MM.1S (cell line): ENCODE measurements around the gene DDR1.

ENCODE experiments used
- EZH2 ChIP-seq: fragments of 300-600 bp; sonication (generic); optimal IDR thresholded peaks from 2 replicates; pipeline ENCODE3; 2017; ENCODE audit warnings: low read depth, mild to moderate bottlenecking, antibody characterized with exemption, low read length, mixed read lengths
- EZH2phosphoT487 ChIP-seq: fragments of 300-600 bp; sonication (generic); IDR thresholded peaks from 2 replicates; pipeline ENCODE4 v1.6.1; 2018; ENCODE audit warnings: antibody characterized with exemption, low read length
- TF ChIP-seq, protein P1 (sequence below): fragments of 300-600 bp; sonication (generic); IDR thresholded peaks from 2 replicates; pipeline ENCODE4 v1.5.1; 2016; ENCODE audit warnings: antibody characterized with exemption, low read length, mixed read lengths

DNA sequence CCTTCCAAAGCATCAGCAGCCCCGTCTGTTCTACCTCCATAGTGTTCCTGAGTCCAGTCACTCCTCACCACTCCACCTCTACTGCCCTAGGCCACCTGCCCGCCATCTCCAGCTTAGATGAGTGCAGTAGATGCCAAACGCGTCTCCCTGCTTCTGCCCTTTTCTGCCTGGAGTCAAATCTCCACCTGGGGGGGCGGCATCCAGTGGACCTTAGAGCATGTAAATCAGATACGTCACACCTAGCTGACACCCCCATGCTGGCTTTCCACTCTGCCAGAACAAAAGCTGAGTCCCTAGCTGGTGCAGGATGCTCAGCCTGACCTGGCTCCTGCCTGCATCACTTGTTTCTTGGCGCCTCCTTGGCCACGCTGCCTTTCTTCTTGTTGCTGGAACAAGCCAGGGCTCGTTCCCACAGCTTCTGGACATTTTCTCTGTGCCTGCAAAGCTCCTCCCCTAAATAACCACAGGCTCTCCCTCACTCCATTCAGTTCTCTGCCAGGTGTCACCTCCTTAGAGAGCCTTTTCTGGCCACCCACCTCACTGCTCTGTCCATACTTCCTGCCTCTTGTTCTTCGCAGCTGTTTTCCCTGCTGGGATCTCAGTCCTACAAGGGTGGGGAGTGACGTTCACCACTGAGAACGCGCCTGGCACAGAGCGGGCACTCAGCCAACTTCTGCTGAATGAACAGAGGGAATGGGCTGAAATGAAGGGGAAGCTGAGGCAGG, 5.8 kb downstream of the DDR1 start:
- TF ChIP-seq, protein P1, sequence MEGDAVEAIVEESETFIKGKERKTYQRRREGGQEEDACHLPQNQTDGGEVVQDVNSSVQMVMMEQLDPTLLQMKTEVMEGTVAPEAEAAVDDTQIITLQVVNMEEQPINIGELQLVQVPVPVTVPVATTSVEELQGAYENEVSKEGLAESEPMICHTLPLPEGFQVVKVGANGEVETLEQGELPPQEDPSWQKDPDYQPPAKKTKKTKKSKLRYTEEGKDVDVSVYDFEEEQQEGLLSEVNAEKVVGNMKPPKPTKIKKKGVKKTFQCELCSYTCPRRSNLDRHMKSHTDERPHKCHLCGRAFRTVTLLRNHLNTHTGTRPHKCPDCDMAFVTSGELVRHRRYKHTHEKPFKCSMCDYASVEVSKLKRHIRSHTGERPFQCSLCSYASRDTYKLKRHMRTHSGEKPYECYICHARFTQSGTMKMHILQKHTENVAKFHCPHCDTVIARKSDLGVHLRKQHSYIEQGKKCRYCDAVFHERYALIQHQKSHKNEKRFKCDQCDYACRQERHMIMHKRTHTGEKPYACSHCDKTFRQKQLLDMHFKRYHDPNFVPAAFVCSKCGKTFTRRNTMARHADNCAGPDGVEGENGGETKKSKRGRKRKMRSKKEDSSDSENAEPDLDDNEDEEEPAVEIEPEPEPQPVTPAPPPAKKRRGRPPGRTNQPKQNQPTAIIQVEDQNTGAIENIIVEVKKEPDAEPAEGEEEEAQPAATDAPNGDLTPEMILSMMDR: no peak
- TF ChIP-seq EZH2: no peak
- no peak for TF ChIP-seq EZH2phosphoT487
